Loucy (cell line): ENCODE data around the gene SSNA1.

Source experiments
- H2AFZ ChIP-seq: fragments of 200-600 bp; sonication (generic); 2 replicates; pipeline ENCODE4 v1.6.0; 2016; ENCODE audit warnings: antibody characterized with exemption, mild to moderate bottlenecking, low read length, moderate library complexity
- H3F3A ChIP-seq: fragments of 200-600 bp; 2 replicates; pipeline ENCODE4 v1.6.0; 2016; ENCODE audit warnings: antibody characterized with exemption, low read depth, mild to moderate bottlenecking
- H3K27me3 ChIP-seq: fragments of 200-600 bp; sonication (generic); 2 replicates; pipeline ENCODE4 v1.6.1; 2014; ENCODE audit warnings: low read length, mild to moderate bottlenecking; ENCODE audit not compliant: insufficient read depth, poor library complexity, severe bottlenecking
- H3K36me3 ChIP-seq: fragments of 200-600 bp; sonication (generic); 2 replicates; pipeline ENCODE4 v1.6.1; 2016; ENCODE audit warnings: low read length; ENCODE audit not compliant: insufficient read depth
- H3K4me1 ChIP-seq: fragments of 200-600 bp; sonication (generic); 2 replicates; pipeline ENCODE4 v1.5.1; 2014; ENCODE audit warnings: low read length, mild to moderate bottlenecking; ENCODE audit not compliant: insufficient read depth, poor library complexity, severe bottlenecking
- H3K4me2 ChIP-seq: fragments of 200-600 bp; sonication (generic); 2 replicates; pipeline ENCODE4 v1.6.0; 2014; ENCODE audit warnings: antibody characterized with exemption, low read length, low read depth, mild to moderate bottlenecking; ENCODE audit not compliant: poor library complexity, severe bottlenecking
- H3K4me3 ChIP-seq: fragments of 200-600 bp; sonication (generic); 2 replicates; pipeline ENCODE4 v1.5.1; 2014; ENCODE audit warnings: low read length, mild to moderate bottlenecking, mixed read lengths; ENCODE audit not compliant: poor library complexity, severe bottlenecking
- H3K79me2 ChIP-seq: fragments of 200-600 bp; sonication (generic); 2 replicates; pipeline ENCODE4 v1.6.1; 2014; ENCODE audit warnings: low read length; ENCODE audit not compliant: insufficient read depth
- H3K9ac ChIP-seq: fragments of 200-600 bp; sonication (generic); 2 replicates; pipeline ENCODE4 v1.6.0; 2014; ENCODE audit warnings: mild to moderate bottlenecking, low read depth, low read length, moderate library complexity; ENCODE audit not compliant: poor library complexity, severe bottlenecking
- H3K9me2 ChIP-seq: fragments of 200-600 bp; sonication (generic); replicated peaks from 2 replicates; pipeline ENCODE4 v1.6.1; 2016; ENCODE audit warnings: low read depth, low read length, mixed read lengths
- H3K9me3 ChIP-seq: fragments of 200-600 bp; sonication (generic); 2 replicates; pipeline ENCODE4 v1.6.1; 2014; ENCODE audit warnings: mild to moderate bottlenecking, antibody characterized with exemption, low read length, low read depth; ENCODE audit not compliant: insufficient read depth
- H4K20me1 ChIP-seq: fragments of 200-600 bp; sonication (generic); 2 replicates; pipeline ENCODE4 v1.6.0; 2014; ENCODE audit warnings: antibody characterized with exemption, low read length, mild to moderate bottlenecking; ENCODE audit not compliant: insufficient read depth, poor library complexity, severe bottlenecking
- EZH2phosphoT487 ChIP-seq: fragments of 200-600 bp; IDR thresholded peaks from 2 replicates; pipeline ENCODE4 v1.6.1; 2018; ENCODE audit warnings: antibody characterized with exemption, mild to moderate bottlenecking, moderate library complexity, borderline replicate concordance
- TF ChIP-seq, protein P1 (sequence below): fragments of 200-600 bp; sonication (generic); conservative IDR thresholded peaks from 2 replicates; pipeline ENCODE4 v1.5.1; 2014; ENCODE audit warnings: mild to moderate bottlenecking, antibody characterized with exemption, low read length

Gene SSNA1

DNA sequence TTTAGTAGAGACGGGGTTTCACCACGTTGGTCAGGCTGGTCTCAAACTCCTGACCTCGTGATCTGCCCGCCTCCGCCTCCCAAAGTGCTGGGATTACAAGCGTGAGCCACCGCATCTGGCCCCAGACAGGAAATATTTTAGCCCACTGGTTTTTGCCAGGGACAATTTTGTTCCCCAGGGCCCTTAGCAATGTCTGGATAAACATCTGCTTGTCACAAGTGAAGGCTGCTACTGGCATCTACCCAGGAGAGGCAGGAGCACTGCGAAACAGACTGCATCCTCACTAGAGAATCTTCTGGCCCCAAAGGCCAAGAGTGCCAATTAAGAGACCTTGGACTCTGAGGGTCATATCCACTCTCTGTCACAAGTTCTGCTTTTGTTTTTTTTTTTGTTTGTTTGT lies 14.5 kb downstream of the SSNA1 start:
- H3F3A ChIP-seq: no peaks in the 10 kb centered on the region
- no peak overlapping the region for H2AFZ ChIP-seq
- no peak overlapping the region for H3K9ac ChIP-seq
- no peaks in the 10 kb centered on the region for H3K27me3 ChIP-seq
- H4K20me1 ChIP-seq: peaks cover 36% of the 10 kb centered on the region
- no peaks in the 10 kb centered on the region for H3K36me3 ChIP-seq
- H3K4me2 ChIP-seq: no peak overlapping the region
- no peak overlapping the region for H3K4me3 ChIP-seq
- H3K4me1 ChIP-seq: peaks cover 44% of the 10 kb centered on the region
- no peak for TF ChIP-seq EZH2phosphoT487
- TF ChIP-seq, protein P1, sequence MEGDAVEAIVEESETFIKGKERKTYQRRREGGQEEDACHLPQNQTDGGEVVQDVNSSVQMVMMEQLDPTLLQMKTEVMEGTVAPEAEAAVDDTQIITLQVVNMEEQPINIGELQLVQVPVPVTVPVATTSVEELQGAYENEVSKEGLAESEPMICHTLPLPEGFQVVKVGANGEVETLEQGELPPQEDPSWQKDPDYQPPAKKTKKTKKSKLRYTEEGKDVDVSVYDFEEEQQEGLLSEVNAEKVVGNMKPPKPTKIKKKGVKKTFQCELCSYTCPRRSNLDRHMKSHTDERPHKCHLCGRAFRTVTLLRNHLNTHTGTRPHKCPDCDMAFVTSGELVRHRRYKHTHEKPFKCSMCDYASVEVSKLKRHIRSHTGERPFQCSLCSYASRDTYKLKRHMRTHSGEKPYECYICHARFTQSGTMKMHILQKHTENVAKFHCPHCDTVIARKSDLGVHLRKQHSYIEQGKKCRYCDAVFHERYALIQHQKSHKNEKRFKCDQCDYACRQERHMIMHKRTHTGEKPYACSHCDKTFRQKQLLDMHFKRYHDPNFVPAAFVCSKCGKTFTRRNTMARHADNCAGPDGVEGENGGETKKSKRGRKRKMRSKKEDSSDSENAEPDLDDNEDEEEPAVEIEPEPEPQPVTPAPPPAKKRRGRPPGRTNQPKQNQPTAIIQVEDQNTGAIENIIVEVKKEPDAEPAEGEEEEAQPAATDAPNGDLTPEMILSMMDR: no peak
- no peaks in the 10 kb centered on the region for H3K9me2 ChIP-seq
- peaks cover 78% of the 10 kb centered on the region for H3K79me2 ChIP-seq
- H3K9me3 ChIP-seq: no peaks in the 10 kb centered on the region

DNA sequence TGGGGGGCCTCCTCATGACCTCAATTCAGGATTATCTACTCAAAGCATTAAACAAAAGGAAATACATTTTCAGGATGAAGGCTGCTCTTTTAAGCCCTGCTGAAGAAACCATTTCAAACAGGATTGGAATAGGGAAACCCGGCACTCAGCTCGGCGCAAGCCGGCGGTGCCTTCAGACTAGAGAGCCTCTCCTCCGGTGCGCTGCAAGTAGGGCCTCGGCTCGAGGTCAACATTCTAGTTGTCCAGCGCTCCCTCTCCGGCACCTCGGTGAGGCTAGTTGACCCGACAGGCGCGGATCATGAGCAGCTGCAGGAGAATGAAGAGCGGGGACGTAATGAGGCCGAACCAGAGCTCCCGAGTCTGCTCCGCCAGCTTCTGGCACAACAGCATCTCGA lies 16.3 kb downstream of the SSNA1 start:
- peaks cover 24% of the 10 kb centered on the region for H4K20me1 ChIP-seq

DNA sequence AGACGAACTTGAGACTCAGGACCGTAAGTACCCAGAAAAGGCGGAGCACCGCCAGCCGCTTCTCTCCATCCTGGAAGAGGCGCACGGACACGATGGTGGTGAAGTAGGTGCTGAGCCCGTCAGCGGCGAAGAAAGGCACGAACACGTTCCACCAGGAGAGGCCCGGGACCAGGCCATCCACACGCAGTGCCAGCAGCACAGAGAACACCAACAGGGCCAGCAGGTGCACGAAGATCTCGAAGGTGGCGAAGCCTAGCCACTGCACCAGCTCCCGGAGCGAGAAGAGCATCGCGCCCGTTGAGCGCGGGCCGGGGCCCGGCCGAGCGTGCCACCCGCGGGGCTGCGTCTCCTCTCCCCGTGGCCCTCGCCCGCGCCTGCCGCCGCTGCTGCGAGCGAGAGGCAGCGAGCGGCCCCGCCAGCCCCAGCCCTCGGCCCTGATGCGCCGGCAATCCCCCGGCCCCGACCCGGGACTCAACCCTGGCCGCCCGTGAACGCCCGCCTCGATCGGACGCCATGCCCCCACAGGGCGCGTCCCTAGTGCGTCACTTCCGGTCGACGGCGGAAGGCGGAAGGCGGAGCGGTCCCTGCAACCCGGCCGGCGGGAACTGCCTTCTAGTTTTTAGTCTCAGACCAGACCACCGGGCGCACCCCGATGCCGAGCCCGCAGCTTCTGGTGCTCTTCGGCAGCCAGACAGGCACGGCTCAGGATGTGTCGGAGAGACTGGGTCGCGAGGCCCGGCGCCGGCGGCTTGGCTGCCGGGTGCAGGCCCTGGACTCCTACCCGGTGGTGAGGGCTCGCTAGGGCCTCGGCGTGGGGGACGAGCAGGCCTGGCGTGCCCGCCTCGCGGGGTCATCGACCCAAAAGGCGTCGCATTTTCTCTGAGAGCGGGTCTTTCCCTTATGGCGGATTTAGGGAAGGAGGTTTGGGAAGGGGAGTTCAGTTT lies 16.9 kb downstream of the SSNA1 start, which contains the start of the genes NDOR1 and TMEM203:
TSS of gene NDOR1 (plus strand) at position 575 of the 944 bp plus-strand sequence. CDS start at position 653, 78 bp downstream.
TSS of gene TMEM203 (minus strand) at position 523 of the 944 bp plus-strand sequence. CDS start at position 289, 234 bp downstream.
- H3K9ac ChIP-seq: peak within 1 kb of the TSS; percentile 98
- H3K4me2 ChIP-seq: peak within 1 kb of the TSS; percentile 92
- no peaks in the 10 kb centered on the region for H3K36me3 ChIP-seq
- no peaks in the 10 kb centered on the region for H3K27me3 ChIP-seq
- no peak for TF ChIP-seq EZH2phosphoT487
- TF ChIP-seq, protein P1: no peak
- no peaks in the 10 kb centered on the region for H3F3A ChIP-seq
- peak within 1 kb of the TSS; percentile 43; the same call in 1 of the 2 replicates for H2AFZ ChIP-seq
- no peaks in the 10 kb centered on the region for H3K9me2 ChIP-seq
- peaks cover 60% of the 10 kb centered on the region for H3K79me2 ChIP-seq
- H3K4me1 ChIP-seq: peaks cover 34% of the 10 kb centered on the region
- H4K20me1 ChIP-seq: peaks cover 23% of the 10 kb centered on the region
- peak within 1 kb of the TSS; percentile 99 for H3K4me3 ChIP-seq
- no peaks in the 10 kb centered on the region for H3K9me3 ChIP-seq

More for the DNA sequence above, 16.3 kb downstream of the SSNA1 start:
- peak overlapping the region; percentile 98 for H3K9ac ChIP-seq
- H3K79me2 ChIP-seq: peaks cover 61% of the 10 kb centered on the region
- no peak overlapping the region for H2AFZ ChIP-seq
- no peaks in the 10 kb centered on the region for H3F3A ChIP-seq
- no peaks in the 10 kb centered on the region for H3K27me3 ChIP-seq
- H3K9me2 ChIP-seq: no peaks in the 10 kb centered on the region
- peak overlapping the region; percentile 99 for H3K4me3 ChIP-seq
- peak overlapping the region; percentile 92 for H3K4me2 ChIP-seq
- no peak for TF ChIP-seq EZH2phosphoT487
- TF ChIP-seq, protein P1: no peak
- H3K9me3 ChIP-seq: no peaks in the 10 kb centered on the region
- no peaks in the 10 kb centered on the region for H3K36me3 ChIP-seq
- peaks cover 34% of the 10 kb centered on the region for H3K4me1 ChIP-seq
